Measurements from ENCODE around the gene UQCR10.

UQCR10 gene

GRCh38 chr22:29768052-29768693 is 1.0 kb downstream of the UQCR10 start:
- Histone ChIP-seq H3K4me1 (ENCODE audit: control insufficient read depth, insufficient read depth, low read length) (peaks cover 18% of the 10 kb centered on the region), H3K36me3 (ENCODE audit: control insufficient read depth, insufficient read depth, low read length, severe bottlenecking) (peaks cover 20% of the 10 kb centered on the region), H3K9me3 (ENCODE audit: control insufficient read depth, low read length) (no peaks in the 10 kb centered on the region), H3K9ac (ENCODE audit: low read length) (peak overlapping the region; percentile 99), H3K27me3 (replicated peaks; ENCODE audit: control insufficient read depth, insufficient read depth, low read length) (no peaks in the 10 kb centered on the region), H3K4me3 (ENCODE audit: low read length) (peak overlapping the region; percentile 98)
- peak; percentile 29 for DNase-seq (ENCODE audit: low read depth)

- H3K4me1 ChIP-seq (ENCODE audit: control insufficient read depth, insufficient read depth, low read length) = peaks cover 21% of the 10 kb centered on the region
- H3K4me3 ChIP-seq (ENCODE audit: low read length) = no peak overlapping the region
- DNase-seq (ENCODE audit: low read depth) = no peak
- H3K27me3 ChIP-seq (replicated peaks; ENCODE audit: control insufficient read depth, insufficient read depth, low read length) = no peaks in the 10 kb centered on the region
- no peak overlapping the region for H3K9ac ChIP-seq (ENCODE audit: low read length)
- H3K36me3 ChIP-seq (ENCODE audit: control insufficient read depth, insufficient read depth, low read length, severe bottlenecking) = peaks cover 20% of the 10 kb centered on the region
- H3K9me3 ChIP-seq (ENCODE audit: control insufficient read depth, low read length) = no peaks in the 10 kb centered on the region
Measured at GRCh38 chr22:29769723-29770321, 2.7 kb downstream of the UQCR10 start.

- no peaks in the 10 kb centered on the region for H3K27me3 ChIP-seq (replicated peaks; ENCODE audit: control insufficient read depth, insufficient read depth, low read length)
- no peak overlapping the region for H3K9ac ChIP-seq (ENCODE audit: low read length)
- H3K4me1 ChIP-seq (ENCODE audit: control insufficient read depth, insufficient read depth, low read length) = peaks cover 18% of the 10 kb centered on the region
- H3K36me3 ChIP-seq (ENCODE audit: control insufficient read depth, insufficient read depth, low read length, severe bottlenecking) = peaks cover 20% of the 10 kb centered on the region
- DNase-seq (ENCODE audit: low read depth) = peak; percentile 47
- H3K4me3 ChIP-seq (ENCODE audit: low read length) = no peak overlapping the region
- H3K9me3 ChIP-seq (ENCODE audit: control insufficient read depth, low read length) = no peaks in the 10 kb centered on the region
Measured at GRCh38 chr22:29772170-29772641, 5.0 kb downstream of the UQCR10 start.

GRCh38 chr22:29773233-29773632 is 6.1 kb downstream of the UQCR10 start:
- H3K36me3 ChIP-seq (ENCODE audit: control insufficient read depth, insufficient read depth, low read length, severe bottlenecking) = peaks cover 20% of the 10 kb centered on the region
- DNase-seq (ENCODE audit: low read depth) = peak; percentile 24
- H3K4me1 ChIP-seq (ENCODE audit: control insufficient read depth, insufficient read depth, low read length) = peaks cover 13% of the 10 kb centered on the region
- no peak overlapping the region for H3K9ac ChIP-seq (ENCODE audit: low read length)
- H3K4me3 ChIP-seq (ENCODE audit: low read length) = no peak overlapping the region
- H3K9me3 ChIP-seq (ENCODE audit: control insufficient read depth, low read length) = no peaks in the 10 kb centered on the region
- no peaks in the 10 kb centered on the region for H3K27me3 ChIP-seq (replicated peaks; ENCODE audit: control insufficient read depth, insufficient read depth, low read length)

- no peak overlapping the region for H3K4me3 ChIP-seq (ENCODE audit: low read length)
- no peaks in the 10 kb centered on the region for H3K9me3 ChIP-seq (ENCODE audit: control insufficient read depth, low read length)
- H3K27me3 ChIP-seq (replicated peaks; ENCODE audit: control insufficient read depth, insufficient read depth, low read length) = no peaks in the 10 kb centered on the region
- peaks cover 47% of the 10 kb centered on the region for H3K4me1 ChIP-seq (ENCODE audit: control insufficient read depth, insufficient read depth, low read length)
- no peak overlapping the region for H3K9ac ChIP-seq (ENCODE audit: low read length)
- H3K36me3 ChIP-seq (ENCODE audit: control insufficient read depth, insufficient read depth, low read length, severe bottlenecking) = no peaks in the 10 kb centered on the region
- DNase-seq (ENCODE audit: low read depth) = no peak
Measured at GRCh38 chr22:29780220-29780619, 13.1 kb downstream of the UQCR10 start.

GRCh38 chr22:29780748-29781676 is 13.8 kb downstream of the UQCR10 start:
- H3K4me1 ChIP-seq (ENCODE audit: control insufficient read depth, insufficient read depth, low read length) = peaks cover 47% of the 10 kb centered on the region
- H3K4me3 ChIP-seq (ENCODE audit: low read length) = peak overlapping the region; percentile 11
- H3K9me3 ChIP-seq (ENCODE audit: control insufficient read depth, low read length) = no peaks in the 10 kb centered on the region
- no peaks in the 10 kb centered on the region for H3K36me3 ChIP-seq (ENCODE audit: control insufficient read depth, insufficient read depth, low read length, severe bottlenecking)
- no peaks in the 10 kb centered on the region for H3K27me3 ChIP-seq (replicated peaks; ENCODE audit: control insufficient read depth, insufficient read depth, low read length)
- peak overlapping the region; percentile 80 for H3K9ac ChIP-seq (ENCODE audit: low read length)
- peak; percentile 71 for DNase-seq (ENCODE audit: low read depth)

GRCh38 chr22:29782061-29782845 is 15.1 kb downstream of the UQCR10 start:
- H3K9me3 ChIP-seq (ENCODE audit: control insufficient read depth, low read length) = no peaks in the 10 kb centered on the region
- no peaks in the 10 kb centered on the region for H3K27me3 ChIP-seq (replicated peaks; ENCODE audit: control insufficient read depth, insufficient read depth, low read length)
- peak overlapping the region; percentile 80 for H3K9ac ChIP-seq (ENCODE audit: low read length)
- H3K4me1 ChIP-seq (ENCODE audit: control insufficient read depth, insufficient read depth, low read length) = peaks cover 47% of the 10 kb centered on the region
- H3K36me3 ChIP-seq (ENCODE audit: control insufficient read depth, insufficient read depth, low read length, severe bottlenecking) = no peaks in the 10 kb centered on the region
- no peak overlapping the region for H3K4me3 ChIP-seq (ENCODE audit: low read length)
- no peak for DNase-seq (ENCODE audit: low read depth)

GRCh38 chr22:29784451-29785361 is 17.5 kb downstream of the UQCR10 start:
- Histone ChIP-seq H3K36me3 (ENCODE audit: control insufficient read depth, insufficient read depth, low read length, severe bottlenecking) (peaks cover 24% of the 10 kb centered on the region), H3K4me1 (ENCODE audit: control insufficient read depth, insufficient read depth, low read length) (peaks cover 33% of the 10 kb centered on the region), H3K27me3 (replicated peaks; ENCODE audit: control insufficient read depth, insufficient read depth, low read length) (no peaks in the 10 kb centered on the region), H3K9me3 (ENCODE audit: control insufficient read depth, low read length) (no peaks in the 10 kb centered on the region), H3K4me3 (ENCODE audit: low read length) (no peak overlapping the region), H3K9ac (ENCODE audit: low read length) (peak overlapping the region; percentile 42)
- no peak for DNase-seq (ENCODE audit: low read depth)

- DNase-seq (ENCODE audit: low read depth) = no peak
- Histone ChIP-seq H3K9ac (ENCODE audit: low read length) (no peak overlapping the region), H3K4me1 (ENCODE audit: control insufficient read depth, insufficient read depth, low read length) (peaks cover 25% of the 10 kb centered on the region), H3K36me3 (ENCODE audit: control insufficient read depth, insufficient read depth, low read length, severe bottlenecking) (peaks cover 38% of the 10 kb centered on the region), H3K4me3 (ENCODE audit: low read length) (no peak overlapping the region), H3K9me3 (ENCODE audit: control insufficient read depth, low read length) (no peaks in the 10 kb centered on the region), H3K27me3 (replicated peaks; ENCODE audit: control insufficient read depth, insufficient read depth, low read length) (no peaks in the 10 kb centered on the region)
Measured at GRCh38 chr22:29786031-29786430, 18.9 kb downstream of the UQCR10 start.

GRCh38 chr22:29787371-29787980 is 20.3 kb downstream of the UQCR10 start:
- Histone ChIP-seq H3K4me3 (ENCODE audit: low read length) (no peak overlapping the region), H3K9ac (ENCODE audit: low read length) (no peak overlapping the region), H3K36me3 (ENCODE audit: control insufficient read depth, insufficient read depth, low read length, severe bottlenecking) (peaks cover 52% of the 10 kb centered on the region), H3K27me3 (replicated peaks; ENCODE audit: control insufficient read depth, insufficient read depth, low read length) (no peaks in the 10 kb centered on the region), H3K4me1 (ENCODE audit: control insufficient read depth, insufficient read depth, low read length) (peaks cover 10% of the 10 kb centered on the region), H3K9me3 (ENCODE audit: control insufficient read depth, low read length) (no peaks in the 10 kb centered on the region)
- no peak for DNase-seq (ENCODE audit: low read depth)

Measured in adipocyte (in vitro differentiated cells).